OCI-M2 (cell line): ENCODE measurements around the gene CHD1L.
A peak's percentile ranks its signal among the peaks of the same experiment; 100 is the strongest.
"Not testable (repeated sequence)": the region's sequence is repeated elsewhere in the genome, so short reads cannot be mapped to it uniquely, and the experiment has no call there.

Experiments
- DNase-seq: peaks from one replicate; lab custom pipeline; 2025; ENCODE audit not compliant: unreplicated experiment; lab: John Stamatoyannopoulos, UW

CHD1L gene

GRCh38 chr1:147242449-147243227 is at the start of gene CHD1L:
Gene CHD1L, plus strand, starts transcription at chr1:147242684. Its CDS starts 20 bp downstream, at chr1:147242704.
- DNase-seq = peak; percentile 49

- DNase-seq = not testable (repeated sequence)
These were observed 45.2 kb upstream of the CHD1L start for GRCh38 chr1:147197324-147197723.

- no peak for DNase-seq
These were observed 41.2 kb upstream of the CHD1L start for GRCh38 chr1:147201276-147201675.

- no peak for DNase-seq
These were observed 40.7 kb upstream of the CHD1L start for GRCh38 chr1:147201786-147202185.

- no peak for DNase-seq
These were observed 39.9 kb upstream of the CHD1L start for GRCh38 chr1:147202576-147202975.

- DNase-seq = no peak
These were observed 38.4 kb upstream of the CHD1L start for GRCh38 chr1:147204080-147204479.

- DNase-seq = no peak
These were observed 35.3 kb upstream of the CHD1L start for GRCh38 chr1:147207192-147207591.

- no peak for DNase-seq
These were observed 33.9 kb upstream of the CHD1L start for GRCh38 chr1:147208619-147209018.

- no peak for DNase-seq
These were observed 32.4 kb upstream of the CHD1L start for GRCh38 chr1:147209825-147210821.

- no peak for DNase-seq
These were observed 31.5 kb upstream of the CHD1L start for GRCh38 chr1:147210987-147211386.

GRCh38 chr1:147211577-147211976 is 30.9 kb upstream of the CHD1L start:
- no peak for DNase-seq

- no peak for DNase-seq
These were observed 29.2 kb upstream of the CHD1L start for GRCh38 chr1:147213271-147213670.

- DNase-seq = no peak
These were observed 28.2 kb upstream of the CHD1L start for GRCh38 chr1:147214325-147214724.

- DNase-seq = no peak
These were observed 27.5 kb upstream of the CHD1L start for GRCh38 chr1:147214842-147215539.

GRCh38 chr1:147215540-147215916 is 27.0 kb upstream of the CHD1L start:
- DNase-seq = no peak

- DNase-seq = no peak
These were observed 26.4 kb upstream of the CHD1L start for GRCh38 chr1:147216124-147216523.

GRCh38 chr1:147217141-147217540 is 25.3 kb upstream of the CHD1L start:
- DNase-seq = no peak

GRCh38 chr1:147218606-147219005 is 23.9 kb upstream of the CHD1L start:
- no peak for DNase-seq

GRCh38 chr1:147223740-147224615 is 18.5 kb upstream of the CHD1L start:
- DNase-seq = no peak

GRCh38 chr1:147225193-147225730 is 17.2 kb upstream of the CHD1L start, which contains the start of gene FMO5:
Gene FMO5, minus strand, starts transcription at chr1:147225339. Its CDS starts 310 bp downstream, at chr1:147225029.
- no peak for DNase-seq
